Pancreas (tissue), 10 donors: ENCODE data around the gene C2CD3. TPM values are rescaled to one million over a fixed set of nuclear protein-coding genes. Genes with fewer than 3 reads are reported as not detected.
A peak's percentile ranks its signal among the peaks of the same experiment; 100 is the strongest.

ENCODE experiments used
- ATAC-seq, 4 donors: fragments of 200-7000 bp; cut with Tn5 transposase; one replicate each; pipeline versions ENCODE4 v1.8.0 to v1.9.1; 2020; ENCODE audit warnings: mild to moderate bottlenecking in 4 of 4, moderate library complexity in 4 of 4
- DNase-seq, 6 donors: peaks; one replicate each; pipeline ENCODE4 v3.0.0-alpha.2; 2020
- FAIRE-seq: peaks from 2 replicates; lab custom pipeline; 2012; peaks lifted over from hg19 to GRCh38; lab: Jason Lieb, UNC
- H3K27ac ChIP-seq, 4 donors: fragments of 200-600 bp; sonication (generic); 1 replicate in 3 of 4; 2 replicates in 1 of 4; pipeline versions ENCODE4 v1.5.0 to v1.8.0; 2020
- H3K27me3 ChIP-seq, 4 donors: fragments of 200-600 bp; one replicate each; pipeline ENCODE4 v1.8.0; 2021
- H3K36me3 ChIP-seq, 3 donors: fragments of 200-600 bp; sonication (generic) in 1 of 3; one replicate each; pipeline versions ENCODE4 v1.5.0 to v1.8.0; 2020 to 2021
- H3K4me1 ChIP-seq, 3 donors: fragments of 200-600 bp; one replicate each; pipeline ENCODE4 v1.8.0; 2021
- H3K4me3 ChIP-seq, 4 donors: fragments of 200-600 bp; sonication (generic) in 2 of 4; one replicate each; pipeline versions ENCODE4 v1.5.0 to v1.8.0; 2020 to 2021
- H3K9me3 ChIP-seq, 4 donors: fragments of 200-600 bp; one replicate each; pipeline ENCODE4 v1.8.0; 2021
- CTCF ChIP-seq, 4 donors: fragments of 200-600 bp; sonication (generic) in 3 of 4; IDR thresholded peaks; one replicate each; pipeline versions ENCODE4 v1.5.0 to v1.8.0; 2021; ENCODE audit warnings: antibody characterized with exemption in 4 of 4
- WGBS, 2 donors: extraction: QIAGEN DNeasy Blood & Tissue Kit; methylation state at CpG; one replicate each; pipeline ENCODE4 v1.1.7; 2013; 5-methylcytosine and 5-hydroxymethylcytosine counted together
- intact Hi-C, 3 donors: fragments of 100-400 bp; cut with DNase I; formaldehyde crosslinking; loops; one replicate each; pipeline versions ENCODE4 v1.11.1 to v1.14.2; 2022
- polyA plus RNA-seq, 2 donors: library from polyadenylated mRNA; stranded (reverse); fragments of 200-250 nt; gene quantifications; one replicate each; pipeline ENCODE4 v1.2.3, GENCODE V29; 2013
- total RNA-seq, 6 donors: library from RNA; stranded (reverse); fragmentation: NEBNext Ultra II Directional in 4 of 6; extraction: Animal tissue kit (Norgen Biotek cat#: 25700) in 4 of 6; gene quantifications; one replicate each; pipeline versions ENCODE4 v1.2.1 to v1.2.4, GENCODE V29; 2021 to 2023
- donor health status: healthy with polysubstance abuse.
- donor health status: DM: no; HTN: no; CAD: no; lungs with moderate emphysema.
- donor health status: DM: no; HTN: no; CAD: no.
- donor health status: control.
- donor health status: control.
- donor health status: Bipolar disorder and iron deficiency.
- donor health status: DM: yes; HTN: yes; CAD: no.
- donor health status: DM: no; HTN: no; CAD: no.
- donor health status: DM: no; HTN: no; CAD: no.
- donor health status: DM: yes; HTN: yes; CAD: no.

C2CD3 gene
- total and polyA plus RNA-seq, 8 donors, result 7.0 to 14.8 (median 8.7) TPM

GRCh38 chr11:74009675-74010305, 161.0 kb downstream of the C2CD3 start:
- ATAC-seq (no peak), FAIRE-seq (no peak), DNase-seq (no peak)
- intact Hi-C loops, result no loop called here
- Histone ChIP-seq H3K27ac (no peak overlapping the region), H3K9me3 (no peaks in the 10 kb centered on the region), H3K4me1 (no peaks in the 10 kb centered on the region), H3K4me3 (no peak overlapping the region), H3K27me3 (no peaks in the 10 kb centered on the region), H3K36me3 (no peaks in the 10 kb centered on the region)
- 93 to 95% methylated on average over 5 of the region's 5 CpGs for WGBS, 2 donors
- TF ChIP-seq CTCF (IDR thresholded peaks at IDR 0.05), result no peak

GRCh38 chr11:74009230-74009547, 161.6 kb downstream of the C2CD3 start:
- intact Hi-C loops, result no loop called here
- no peaks in the 10 kb centered on the region for H3K27me3 ChIP-seq
- peak in 2 of 4 donors; percentile 7 to 43 for ATAC-seq
- H3K9me3 ChIP-seq, result no peaks in the 10 kb centered on the region
- no peaks in the 10 kb centered on the region for H3K36me3 ChIP-seq
- no peak for DNase-seq
- no peak for TF ChIP-seq CTCF (IDR thresholded peaks at IDR 0.05)
- H3K4me1 ChIP-seq, result no peaks in the 10 kb centered on the region
- no peak for FAIRE-seq
- no peak overlapping the region for H3K27ac ChIP-seq
- no peak overlapping the region for H3K4me3 ChIP-seq
- WGBS, 2 donors, result 47 to 59% methylated on average over 3 of the region's 3 CpGs

- intact Hi-C loops, result no loop called here
- ATAC-seq, result no peak
- FAIRE-seq, result no peak
- 77 to 79% methylated on average over 9 of the region's 9 CpGs for WGBS, 2 donors
- no peaks in the 10 kb centered on the region for H3K36me3 ChIP-seq
- no peak within 1 kb of the TSS for H3K4me3 ChIP-seq
- H3K27ac ChIP-seq, result no peak within 1 kb of the TSS
- no peaks in the 10 kb centered on the region for H3K9me3 ChIP-seq
- TF ChIP-seq CTCF (IDR thresholded peaks at IDR 0.05), result no peak
- no peaks in the 10 kb centered on the region for H3K27me3 ChIP-seq
- DNase-seq, result no peak
- no peaks in the 10 kb centered on the region for H3K4me1 ChIP-seq
Observed at GRCh38 chr11:74008373-74009229, 162.2 kb downstream of the C2CD3 start, which contains the start of gene UCP3. Gene UCP3, minus strand, starts transcription at chr11:74009085. Its CDS starts 2,043 bp downstream, at chr11:74007042.

GRCh38 chr11:74007691-74008372, 163.0 kb downstream of the C2CD3 start:
- Histone ChIP-seq H3K27me3 (no peaks in the 10 kb centered on the region), H3K9me3 (no peaks in the 10 kb centered on the region), H3K4me3 (no peak overlapping the region), H3K4me1 (no peaks in the 10 kb centered on the region), H3K36me3 (no peaks in the 10 kb centered on the region), H3K27ac (no peak overlapping the region)
- WGBS, 2 donors, result 87 to 88% methylated on average over 6 of the region's 6 CpGs
- no peak for FAIRE-seq
- intact Hi-C loops, result no loop called here
- ATAC-seq, result no peak
- DNase-seq, result no peak
- no peak for TF ChIP-seq CTCF (IDR thresholded peaks at IDR 0.05)
